ENCODE measurements around the gene KLHL6.

KLHL6 gene

GRCh38 chr3:183582161-183582560, 26.7 kb upstream of the KLHL6 start:
- DNase-seq (ENCODE audit: low read depth in 1 of 2, low spot score in 1 of 2), result no peak
- H3K4me3 ChIP-seq (replicated peaks; ENCODE audit: insufficient read depth, low read length), result no peak overlapping the region
- no peaks in the 10 kb centered on the region for H3K27me3 ChIP-seq (ENCODE audit: insufficient read depth, poor library complexity, severe bottlenecking)
- TF ChIP-seq SPI1 (IDR thresholded peaks at IDR 0.05; ENCODE audit: borderline replicate concordance, low read depth) (no peak), POLR2AphosphoS5 (IDR thresholded peaks at IDR 0.05; ENCODE audit: low read depth) (no peak), GABPA (IDR thresholded peaks at IDR 0.05; ENCODE audit: low read depth) (no peak), REST (IDR thresholded peaks at IDR 0.05; ENCODE audit: insufficient replicate concordance, low read depth) (no peak), CTCF (IDR thresholded peaks at IDR 0.05; ENCODE audit: insufficient read depth, low read length) (no peak)
- no peak overlapping the region for H3K27ac ChIP-seq (replicated peaks)

GRCh38 chr3:183581496-183582155, 26.1 kb upstream of the KLHL6 start:
- TF ChIP-seq SPI1 (IDR thresholded peaks at IDR 0.05; ENCODE audit: borderline replicate concordance, low read depth), result no peak
- no peak for TF ChIP-seq POLR2AphosphoS5 (IDR thresholded peaks at IDR 0.05; ENCODE audit: low read depth)
- no peak for TF ChIP-seq GABPA (IDR thresholded peaks at IDR 0.05; ENCODE audit: low read depth)
- TF ChIP-seq REST (IDR thresholded peaks at IDR 0.05; ENCODE audit: insufficient replicate concordance, low read depth), result no peak
- TF ChIP-seq CTCF (IDR thresholded peaks at IDR 0.05; ENCODE audit: insufficient read depth, low read length), result no peak
- no peaks in the 10 kb centered on the region for H3K27me3 ChIP-seq (ENCODE audit: insufficient read depth, poor library complexity, severe bottlenecking)
- no peak overlapping the region for H3K27ac ChIP-seq (replicated peaks)
- DNase-seq (ENCODE audit: low read depth in 1 of 2, low spot score in 1 of 2), result no peak
- H3K4me3 ChIP-seq (replicated peaks; ENCODE audit: insufficient read depth, low read length), result no peak overlapping the region

GRCh38 chr3:183579967-183580900, 24.7 kb upstream of the KLHL6 start:
- Histone ChIP-seq H3K27me3 (ENCODE audit: insufficient read depth, poor library complexity, severe bottlenecking) (no peaks in the 10 kb centered on the region), H3K27ac (replicated peaks) (no peak overlapping the region), H3K4me3 (replicated peaks; ENCODE audit: insufficient read depth, low read length) (no peak overlapping the region)
- no peak for TF ChIP-seq REST (IDR thresholded peaks at IDR 0.05; ENCODE audit: insufficient replicate concordance, low read depth)
- TF ChIP-seq SPI1 (IDR thresholded peaks at IDR 0.05; ENCODE audit: borderline replicate concordance, low read depth), result no peak
- TF ChIP-seq POLR2AphosphoS5 (IDR thresholded peaks at IDR 0.05; ENCODE audit: low read depth), result no peak
- TF ChIP-seq CTCF (IDR thresholded peaks at IDR 0.05; ENCODE audit: insufficient read depth, low read length), result no peak
- no peak for TF ChIP-seq GABPA (IDR thresholded peaks at IDR 0.05; ENCODE audit: low read depth)
- DNase-seq (ENCODE audit: low read depth in 1 of 2, low spot score in 1 of 2), result no peak
